GM12878 (cell line): ENCODE results near the gene PSMB7. TPM values are rescaled to one million over a fixed set of nuclear protein-coding genes. Genes with fewer than 3 reads are reported as not detected.

Source experiments
- MEF2B ChIP-seq: fragments of 450-650 bp; IDR thresholded peaks from 2 replicates; pipeline ENCODE4 v1.6.1; 2018; ENCODE audit warnings: mild to moderate bottlenecking, moderate library complexity; ENCODE audit not compliant: partially characterized antibody, poor library complexity, severe bottlenecking
- polyA plus RNA-seq, 11 experiments: library from polyadenylated mRNA; depleted of rRNA in 4 of 11; unstranded in 6 of 11; stranded (reverse) in 5 of 11; fragments of >200 nt; fragmentation: Nextera tagmentation in 4 of 11; fragmentation: Illumina TruSeq in 1 of 11; extraction: Ambion mirVana in 4 of 11; extraction: Trizol in 1 of 11; gene quantifications; 1 replicate in 1 of 11; 2 replicates in 10 of 11; pipeline versions ENCODE4 v1.2.1 to v1.2.3, GENCODE V29; 2011 to 2016; ENCODE audit warnings: inconsistent platforms in 2 of 11, missing spikeins in 2 of 11, low read depth in 1 of 11
- total RNA-seq, 4 experiments: library from RNA; depleted of rRNA in 3 of 4; stranded (reverse); fragments of >200 nt in 3 of 4; fragmentation: Illumina TruSeq in 1 of 4; extraction: Trizol in 1 of 4; gene quantifications; 2 replicates each; pipeline versions ENCODE4 v1.2.1 to v1.2.3, GENCODE V29; 2013 to 2021
- TF ChIP-seq, protein P1 (sequence below): fragments of 450-650 bp; IDR thresholded peaks from 2 replicates; pipeline ENCODE4 v1.6.1; 2017; ENCODE audit warnings: mild to moderate bottlenecking, moderate library complexity
- TF ChIP-seq, protein P2 (sequence below): fragments of 450-650 bp; formaldehyde crosslinking; IDR thresholded peaks from 2 replicates; pipeline ENCODE4 v1.4.0; 2020; ENCODE audit warnings: mild to moderate bottlenecking, moderate library complexity

PSMB7 gene
- total and polyA plus RNA-seq, 10 of the 15 experiments (the other 5 are each of a cell fraction or from before 2014, with no cell fraction given), result 174 to 564 (median 268) TPM

DNA sequence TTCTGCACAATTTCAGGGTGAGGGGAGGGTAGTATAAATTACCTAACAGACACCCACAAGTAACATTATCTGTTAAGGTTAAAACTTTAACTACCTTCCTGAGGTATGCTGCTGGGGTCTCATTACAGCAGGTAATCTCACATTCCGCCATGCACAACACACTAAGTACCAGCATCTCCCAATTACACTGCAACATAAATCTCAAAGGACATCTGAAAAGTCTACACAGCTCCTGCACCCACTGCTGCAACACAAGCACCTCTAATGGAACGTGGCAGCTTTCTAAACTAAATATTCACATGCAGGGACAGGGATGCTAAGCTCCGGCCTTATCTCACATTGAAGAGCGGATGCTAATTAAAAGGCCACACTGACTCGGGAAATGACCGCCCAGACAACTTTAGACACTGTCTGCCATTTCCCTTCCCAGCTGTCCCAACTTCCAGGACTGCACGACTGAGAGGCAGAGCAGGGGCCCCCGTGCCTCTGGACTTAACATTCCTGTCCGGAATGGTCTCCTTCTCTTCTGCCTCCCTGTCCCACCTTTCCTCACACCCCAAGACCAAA is 45.9 kb downstream of the PSMB7 start (continued):
- TF ChIP-seq, protein P1, sequence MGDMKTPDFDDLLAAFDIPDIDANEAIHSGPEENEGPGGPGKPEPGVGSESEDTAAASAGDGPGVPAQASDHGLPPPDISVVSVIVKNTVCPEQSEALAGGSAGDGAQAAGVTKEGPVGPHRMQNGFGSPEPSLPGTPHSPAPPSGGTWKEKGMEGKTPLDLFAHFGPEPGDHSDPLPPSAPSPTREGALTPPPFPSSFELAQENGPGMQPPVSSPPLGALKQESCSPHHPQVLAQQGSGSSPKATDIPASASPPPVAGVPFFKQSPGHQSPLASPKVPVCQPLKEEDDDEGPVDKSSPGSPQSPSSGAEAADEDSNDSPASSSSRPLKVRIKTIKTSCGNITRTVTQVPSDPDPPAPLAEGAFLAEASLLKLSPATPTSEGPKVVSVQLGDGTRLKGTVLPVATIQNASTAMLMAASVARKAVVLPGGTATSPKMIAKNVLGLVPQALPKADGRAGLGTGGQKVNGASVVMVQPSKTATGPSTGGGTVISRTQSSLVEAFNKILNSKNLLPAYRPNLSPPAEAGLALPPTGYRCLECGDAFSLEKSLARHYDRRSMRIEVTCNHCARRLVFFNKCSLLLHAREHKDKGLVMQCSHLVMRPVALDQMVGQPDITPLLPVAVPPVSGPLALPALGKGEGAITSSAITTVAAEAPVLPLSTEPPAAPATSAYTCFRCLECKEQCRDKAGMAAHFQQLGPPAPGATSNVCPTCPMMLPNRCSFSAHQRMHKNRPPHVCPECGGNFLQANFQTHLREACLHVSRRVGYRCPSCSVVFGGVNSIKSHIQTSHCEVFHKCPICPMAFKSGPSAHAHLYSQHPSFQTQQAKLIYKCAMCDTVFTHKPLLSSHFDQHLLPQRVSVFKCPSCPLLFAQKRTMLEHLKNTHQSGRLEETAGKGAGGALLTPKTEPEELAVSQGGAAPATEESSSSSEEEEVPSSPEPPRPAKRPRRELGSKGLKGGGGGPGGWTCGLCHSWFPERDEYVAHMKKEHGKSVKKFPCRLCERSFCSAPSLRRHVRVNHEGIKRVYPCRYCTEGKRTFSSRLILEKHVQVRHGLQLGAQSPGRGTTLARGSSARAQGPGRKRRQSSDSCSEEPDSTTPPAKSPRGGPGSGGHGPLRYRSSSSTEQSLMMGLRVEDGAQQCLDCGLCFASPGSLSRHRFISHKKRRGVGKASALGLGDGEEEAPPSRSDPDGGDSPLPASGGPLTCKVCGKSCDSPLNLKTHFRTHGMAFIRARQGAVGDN, result no peak
- no peak for TF ChIP-seq MEF2B
- TF ChIP-seq, protein P2, sequence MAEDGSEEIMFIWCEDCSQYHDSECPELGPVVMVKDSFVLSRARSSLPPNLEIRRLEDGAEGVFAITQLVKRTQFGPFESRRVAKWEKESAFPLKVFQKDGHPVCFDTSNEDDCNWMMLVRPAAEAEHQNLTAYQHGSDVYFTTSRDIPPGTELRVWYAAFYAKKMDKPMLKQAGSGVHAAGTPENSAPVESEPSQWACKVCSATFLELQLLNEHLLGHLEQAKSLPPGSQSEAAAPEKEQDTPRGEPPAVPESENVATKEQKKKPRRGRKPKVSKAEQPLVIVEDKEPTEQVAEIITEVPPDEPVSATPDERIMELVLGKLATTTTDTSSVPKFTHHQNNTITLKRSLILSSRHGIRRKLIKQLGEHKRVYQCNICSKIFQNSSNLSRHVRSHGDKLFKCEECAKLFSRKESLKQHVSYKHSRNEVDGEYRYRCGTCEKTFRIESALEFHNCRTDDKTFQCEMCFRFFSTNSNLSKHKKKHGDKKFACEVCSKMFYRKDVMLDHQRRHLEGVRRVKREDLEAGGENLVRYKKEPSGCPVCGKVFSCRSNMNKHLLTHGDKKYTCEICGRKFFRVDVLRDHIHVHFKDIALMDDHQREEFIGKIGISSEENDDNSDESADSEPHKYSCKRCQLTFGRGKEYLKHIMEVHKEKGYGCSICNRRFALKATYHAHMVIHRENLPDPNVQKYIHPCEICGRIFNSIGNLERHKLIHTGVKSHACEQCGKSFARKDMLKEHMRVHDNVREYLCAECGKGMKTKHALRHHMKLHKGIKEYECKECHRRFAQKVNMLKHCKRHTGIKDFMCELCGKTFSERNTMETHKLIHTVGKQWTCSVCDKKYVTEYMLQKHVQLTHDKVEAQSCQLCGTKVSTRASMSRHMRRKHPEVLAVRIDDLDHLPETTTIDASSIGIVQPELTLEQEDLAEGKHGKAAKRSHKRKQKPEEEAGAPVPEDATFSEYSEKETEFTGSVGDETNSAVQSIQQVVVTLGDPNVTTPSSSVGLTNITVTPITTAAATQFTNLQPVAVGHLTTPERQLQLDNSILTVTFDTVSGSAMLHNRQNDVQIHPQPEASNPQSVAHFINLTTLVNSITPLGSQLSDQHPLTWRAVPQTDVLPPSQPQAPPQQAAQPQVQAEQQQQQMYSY, result no peak
